ENCODE data around the gene FLT3LG.

The FLT3LG gene

GRCh38 chr19:49473868-49474541 is at the start of gene FLT3LG:
Gene FLT3LG, plus strand, starts transcription at chr19:49474215. Its CDS starts 425 bp downstream, at chr19:49474640.
- DNase-seq (ENCODE audit: low spot score) = peak; percentile 99

DNA sequence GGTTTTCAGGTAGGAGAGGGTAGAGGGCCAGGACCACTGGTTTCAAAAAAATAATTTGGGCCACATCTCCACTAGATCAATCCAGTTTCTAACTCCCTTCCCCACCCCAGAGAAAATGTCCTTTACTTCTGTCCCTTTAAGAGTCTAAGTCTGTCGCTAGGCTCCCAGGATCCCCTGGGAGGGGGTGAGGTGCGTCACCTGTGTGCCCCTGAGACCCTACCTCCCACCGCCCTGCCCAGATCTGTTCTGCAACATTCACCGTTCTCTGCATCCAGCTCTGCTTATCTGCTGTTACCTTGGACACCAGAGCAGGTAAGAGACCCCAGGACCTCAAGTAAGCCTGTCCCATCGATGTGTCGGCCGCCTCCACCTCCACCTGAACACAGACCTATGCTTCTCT is 48.8 kb upstream of the FLT3LG start, which contains the start of gene GFY:
GFY (plus strand) TSS at position 211 of the 400 bp plus-strand sequence. CDS start 1,043 bp downstream, outside the sequence.
- no peak for DNase-seq (ENCODE audit: low spot score)

GRCh38 chr19:49425922-49426592 is 48.0 kb upstream of the FLT3LG start:
- DNase-seq (ENCODE audit: low spot score) = no peak

DNA sequence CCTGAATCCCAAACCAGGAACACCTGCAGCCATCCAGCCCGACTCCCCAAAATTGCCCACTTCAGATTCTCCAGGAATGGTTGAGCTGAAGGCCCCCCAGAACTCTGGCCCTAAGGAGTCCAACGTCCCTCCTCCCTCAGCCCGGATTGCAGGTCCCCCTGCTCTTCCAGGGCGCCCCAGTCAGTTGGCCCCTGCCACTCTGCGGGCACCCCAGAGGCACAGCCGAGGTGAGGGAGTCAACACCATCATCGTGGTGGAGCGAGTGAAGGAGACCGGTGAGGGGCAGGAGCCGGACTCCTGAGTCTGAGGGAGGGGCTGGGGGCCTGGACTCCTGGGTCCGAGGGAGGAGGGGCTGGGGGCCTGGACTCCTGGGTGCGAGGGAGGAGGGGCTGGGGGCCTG is 46.7 kb upstream of the FLT3LG start:
- no peak for DNase-seq (ENCODE audit: low spot score)

GRCh38 chr19:49427855-49428546 is 46.0 kb upstream of the FLT3LG start:
- DNase-seq (ENCODE audit: low spot score) = no peak

DNA sequence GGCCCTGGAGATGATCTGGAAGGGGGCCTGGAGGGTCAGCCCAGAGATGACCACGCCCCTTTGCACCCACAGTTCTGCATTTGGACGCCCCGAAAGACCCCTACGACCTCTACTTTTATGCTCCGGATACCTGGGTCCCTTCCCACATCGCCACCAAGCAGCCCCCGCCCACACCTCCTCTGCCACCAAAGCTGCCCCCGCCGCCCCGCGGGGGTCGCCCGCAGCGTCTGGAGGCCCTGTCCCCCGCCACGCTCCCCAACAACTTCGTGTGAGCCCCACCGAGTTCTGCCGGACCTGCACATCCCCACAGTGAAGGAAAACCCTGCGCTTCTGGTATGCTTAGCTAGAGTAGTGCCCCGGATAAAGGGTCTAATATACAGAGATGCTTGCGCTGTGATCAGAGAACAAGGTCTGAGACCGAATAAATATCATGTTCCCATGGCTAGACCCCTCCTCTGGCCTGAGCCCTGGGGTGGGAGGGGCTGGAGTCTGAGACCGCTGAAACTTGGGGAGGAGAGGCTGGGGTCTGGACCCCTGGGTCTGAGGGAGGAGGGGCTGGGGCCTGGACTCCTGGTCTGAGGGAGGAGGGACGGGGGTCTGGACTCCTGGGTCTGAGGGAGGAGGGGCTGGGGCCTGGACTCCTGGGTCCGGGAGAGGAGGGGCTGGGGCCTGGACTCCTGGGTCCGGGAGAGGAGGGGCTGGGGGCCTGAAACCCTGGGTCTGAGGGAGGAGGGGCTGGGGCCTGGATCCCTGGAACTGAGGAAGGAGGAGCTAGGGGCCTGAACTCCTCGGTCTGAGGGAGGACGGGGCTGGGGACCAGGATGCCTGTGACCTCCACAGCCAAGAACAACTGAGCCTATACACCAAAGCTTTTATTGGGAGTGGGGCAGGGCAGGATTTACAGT is 45.2 kb upstream of the FLT3LG start:
- no peak for DNase-seq (ENCODE audit: low spot score)

DNA sequence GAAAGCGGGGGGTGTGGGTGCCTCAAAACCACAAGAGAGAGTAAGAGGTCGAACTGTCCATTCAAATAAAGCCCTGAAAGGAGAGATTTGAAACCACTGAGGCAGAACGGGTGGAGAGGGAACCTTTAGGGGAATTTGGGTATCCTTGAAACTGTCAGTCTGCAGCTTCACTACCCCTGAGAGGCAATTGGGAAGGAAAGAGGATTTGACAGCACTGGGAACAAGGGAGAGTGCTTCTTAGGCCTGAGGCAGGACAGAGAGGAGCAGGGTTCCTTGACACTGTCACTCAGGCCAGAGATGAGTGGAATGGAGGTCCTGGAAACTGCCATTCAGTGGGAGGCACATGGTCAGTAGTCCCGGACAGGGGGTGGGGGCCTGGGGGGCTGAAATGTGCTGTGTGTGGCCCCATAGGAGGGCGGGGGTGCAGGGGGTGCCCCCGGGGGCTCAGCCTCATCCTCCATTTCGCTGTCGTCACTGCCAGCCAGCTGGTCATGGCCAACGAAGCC is 43.8 kb upstream of the FLT3LG start:
- DNase-seq (ENCODE audit: low spot score) = no peak

DNA sequence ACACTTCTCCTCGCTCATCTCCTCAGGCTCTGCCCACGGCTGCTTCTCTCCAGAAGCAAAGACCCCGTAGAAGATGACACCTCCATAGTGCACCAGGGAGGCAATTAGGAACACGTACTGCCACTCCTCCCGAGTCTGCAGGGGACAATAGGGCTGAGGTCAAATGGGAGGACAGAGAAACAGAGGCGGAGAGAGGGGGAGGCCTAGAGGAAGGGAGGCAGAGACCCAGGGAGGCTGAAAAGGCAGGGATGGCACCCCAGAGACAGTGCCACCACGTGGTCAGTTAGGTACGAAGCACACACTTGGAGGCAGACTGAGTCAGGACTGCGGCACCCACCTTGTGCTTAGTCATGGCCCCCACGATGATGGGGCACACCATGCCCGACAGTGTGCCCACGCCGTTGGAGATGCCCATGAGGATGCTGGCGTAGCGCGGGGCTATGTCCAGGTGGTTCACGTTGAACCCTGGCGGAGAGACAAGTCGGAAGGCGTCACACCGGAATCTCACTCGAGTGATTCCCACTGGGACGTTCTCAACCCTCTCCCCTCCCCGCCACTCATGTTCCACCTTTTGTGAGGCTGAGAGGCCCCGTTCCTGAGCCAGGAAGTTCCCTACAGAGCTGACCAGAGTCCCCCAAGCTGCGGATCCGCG is 43.2 kb upstream of the FLT3LG start:
- no peak for DNase-seq (ENCODE audit: low spot score)

GRCh38 chr19:49431330-49431749 is 42.7 kb upstream of the FLT3LG start:
- DNase-seq (ENCODE audit: low spot score) = no peak

DNA sequence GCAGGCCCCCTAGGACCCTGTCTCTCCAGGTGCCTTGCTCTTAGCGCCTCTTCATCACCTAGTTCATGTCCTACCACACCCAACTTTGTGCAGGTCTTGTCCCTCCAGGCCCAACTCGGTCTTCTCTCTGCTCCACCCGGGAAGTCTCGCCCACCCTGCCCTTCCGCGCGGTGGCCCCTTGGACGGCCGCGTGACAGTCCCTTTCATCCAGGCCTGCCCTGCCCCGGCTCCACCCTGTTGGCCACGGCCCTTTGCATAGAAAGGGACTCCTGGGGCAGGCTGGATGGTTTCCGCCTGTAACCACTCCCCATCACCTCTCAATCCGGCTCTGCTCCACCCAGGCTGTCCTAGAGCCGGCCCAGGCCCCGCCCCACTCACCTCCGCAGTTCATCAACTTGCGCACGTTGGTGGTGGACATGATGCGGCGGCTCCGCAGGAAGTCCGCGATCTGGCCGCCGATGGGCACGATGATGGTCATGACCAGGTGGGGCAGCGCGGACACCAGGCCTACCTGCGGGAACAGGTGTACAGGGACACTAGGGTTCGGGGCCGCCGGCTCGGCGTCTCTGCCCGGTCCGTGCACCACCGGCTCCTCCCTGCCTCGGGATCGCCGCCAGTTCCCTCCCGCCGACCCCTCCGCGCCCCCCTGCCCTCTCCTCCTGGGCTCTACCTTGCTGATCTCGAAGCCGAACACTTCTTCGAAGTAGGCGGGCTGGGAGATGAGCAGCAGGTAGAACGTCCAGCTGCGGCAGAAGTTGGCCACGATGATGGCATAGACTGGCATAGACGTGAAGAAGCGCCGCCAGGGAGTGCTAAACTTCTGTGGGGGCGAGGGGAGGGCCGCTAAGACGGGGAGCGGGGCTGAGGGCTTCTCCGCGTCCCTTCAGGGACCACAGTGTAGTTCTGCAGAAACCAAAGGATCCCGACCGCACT is 41.6 kb upstream of the FLT3LG start:
- no peak for DNase-seq (ENCODE audit: low spot score)

DNA sequence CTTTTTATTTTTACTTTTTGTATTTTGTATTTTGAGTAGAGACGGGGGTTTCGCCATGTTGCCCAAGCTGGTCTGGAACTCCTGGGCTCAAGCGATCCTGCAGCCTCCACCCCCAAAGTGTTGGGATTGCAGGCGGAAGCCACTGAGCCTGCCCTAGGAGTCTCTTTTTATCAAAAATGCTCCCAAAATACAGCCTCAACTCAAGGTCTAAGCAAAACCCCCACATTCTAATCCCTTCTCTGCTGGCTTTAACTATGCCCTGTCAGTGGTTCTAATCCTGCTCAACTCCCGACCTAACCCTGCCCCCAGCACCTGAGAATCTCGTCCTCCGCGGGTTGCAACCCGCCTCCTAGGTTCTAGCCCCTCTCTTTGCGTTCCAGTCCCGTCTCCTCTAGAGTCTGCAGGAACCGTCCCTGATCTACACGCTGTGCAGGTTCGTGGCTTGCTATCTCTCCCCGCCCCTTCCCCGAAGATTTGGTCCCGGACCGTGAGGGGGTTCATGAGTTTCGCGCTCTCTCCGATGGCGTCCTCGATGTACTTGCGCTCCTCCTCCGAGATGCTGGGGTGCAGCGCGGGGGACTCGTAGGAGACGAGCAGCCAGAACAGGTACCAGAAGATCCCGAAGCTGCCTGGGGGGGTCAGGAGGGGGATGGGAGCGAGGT is 40.6 kb upstream of the FLT3LG start:
- DNase-seq (ENCODE audit: low spot score) = no peak

- DNase-seq (ENCODE audit: low spot score) = no peak
Measured at GRCh38 chr19:49434907-49435583, 39.0 kb upstream of the FLT3LG start.

GRCh38 chr19:49435670-49436069 is 38.3 kb upstream of the FLT3LG start:
- DNase-seq (ENCODE audit: low spot score) = no peak

GRCh38 chr19:49436381-49437017 is 37.5 kb upstream of the FLT3LG start:
- no peak for DNase-seq (ENCODE audit: low spot score)

- no peak for DNase-seq (ENCODE audit: low spot score)
Measured at GRCh38 chr19:49437231-49437630, 36.8 kb upstream of the FLT3LG start.

- DNase-seq (ENCODE audit: low spot score) = no peak
Measured at GRCh38 chr19:49438261-49438660, 35.8 kb upstream of the FLT3LG start.

DNA sequence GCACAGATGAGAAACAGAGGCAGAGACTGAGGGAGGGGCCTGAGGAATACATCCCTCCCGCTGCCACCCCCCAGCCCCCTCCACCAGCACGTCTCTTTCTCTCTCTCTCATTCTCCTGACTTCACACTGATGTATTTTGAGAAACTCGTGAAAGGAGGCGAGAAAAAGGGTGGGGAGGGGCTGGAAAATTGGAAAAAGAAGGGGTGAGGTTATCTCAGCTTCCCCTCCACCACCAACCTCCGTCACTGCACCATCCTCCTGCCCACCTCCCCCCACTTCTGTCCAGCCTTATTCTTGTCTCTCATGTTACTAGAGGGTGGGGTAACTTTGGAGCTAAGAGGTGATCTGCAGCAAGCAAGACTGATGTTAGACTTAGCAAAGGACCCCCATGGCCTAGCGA is 34.2 kb upstream of the FLT3LG start:
- no peak for DNase-seq (ENCODE audit: low spot score)

GRCh38 chr19:49440439-49441209 is 33.4 kb upstream of the FLT3LG start:
- DNase-seq (ENCODE audit: low spot score) = no peak

All from hepatic stellate cell (primary cell).